Caco-2 (cell line): ENCODE results near the gene BIN2. TPM values are rescaled to one million over a fixed set of nuclear protein-coding genes. Genes with fewer than 3 reads are reported as not detected.

Experiments
- BruUV-seq: library from RNA; stranded (reverse); fragments of 400-500 nt; replicated peaks from 2 replicates; lab custom pipeline; 2021; lab: Mats Ljungman, UMichigan
- CTCF ChIA-PET: fragments of 300-600 bp; sonication (Branson Sonifier 250); formaldehyde crosslinking; loops from one replicate; lab custom pipeline; 2022; ENCODE audit warnings: antibody characterized with exemption; lab: Charles Lee
- POLR2A ChIA-PET: fragments of 300-600 bp; sonication (Branson Sonifier 250); formaldehyde crosslinking; loops from one replicate; lab custom pipeline; 2022; ENCODE audit warnings: antibody characterized with exemption; lab: Charles Lee
- DNase-seq, 2 experiments: peaks; one replicate each; pipeline versions ENCODE4 v3.0.0 to v3.0.0-alpha.2; 2020 to 2022
- H3K27me3 ChIP-seq: replicated peaks from 2 replicates; pipeline ENCODE4 v1.6.0; 2011; ENCODE audit warnings: low read length; ENCODE audit not compliant: control insufficient read depth, insufficient read depth
- H3K36me3 ChIP-seq: 2 replicates; pipeline ENCODE4 v1.5.1; 2011; ENCODE audit warnings: low read length; ENCODE audit not compliant: control insufficient read depth, insufficient read depth
- H3K4me1 ChIP-seq: fragments of 250-450 bp; sonication (Bioruptor Pico); 2 replicates; pipeline ENCODE4 v1.5.1; 2020; ENCODE audit warnings: mild to moderate bottlenecking
- H3K4me3 ChIP-seq: 2 replicates; pipeline ENCODE4 v1.5.1; 2011; ENCODE audit warnings: low read depth, mild to moderate bottlenecking, control low read depth, low read length
- H3K9me3 ChIP-seq: fragments of 250-450 bp; sonication (Bioruptor Pico); 2 replicates; pipeline ENCODE4 v1.5.1; 2020; ENCODE audit warnings: mild to moderate bottlenecking, moderate library complexity
- H3K27ac Mint-ChIP-seq: one replicate; pipeline ENCODE4 v1.8.0; 2022; ENCODE audit warnings: mixed read lengths; ENCODE audit not compliant: unreplicated experiment
- H3K27me3 Mint-ChIP-seq: one replicate; pipeline ENCODE4 v1.8.0; 2022; ENCODE audit warnings: mixed read lengths; ENCODE audit not compliant: insufficient read depth, unreplicated experiment
- H3K36me3 Mint-ChIP-seq: one replicate; pipeline ENCODE4 v1.8.0; 2022; ENCODE audit warnings: mild to moderate bottlenecking, mixed read lengths; ENCODE audit not compliant: insufficient read depth, unreplicated experiment
- H3K4me1 Mint-ChIP-seq: one replicate; pipeline ENCODE4 v1.8.0; 2022; ENCODE audit warnings: low read depth, mixed read lengths; ENCODE audit not compliant: unreplicated experiment
- H3K4me3 Mint-ChIP-seq: one replicate; pipeline ENCODE4 v1.8.0; 2022; ENCODE audit warnings: mild to moderate bottlenecking, moderate library complexity, mixed read lengths; ENCODE audit not compliant: unreplicated experiment
- H3K9me3 Mint-ChIP-seq: one replicate; pipeline ENCODE4 v1.8.0; 2022; ENCODE audit warnings: mixed read lengths; ENCODE audit not compliant: unreplicated experiment
- intact Hi-C: fragments of 100-400 bp; cut with micrococcal nuclease; formaldehyde crosslinking; loops from one replicate; pipeline ENCODE4 v1.10.0; 2022; ENCODE audit not compliant: unreplicated experiment
- total RNA-seq: library from RNA; stranded (reverse); gene quantifications from 2 replicates; pipeline ENCODE4 v1.2.3, GENCODE V29; 2022
- TF ChIP-seq, protein P1 (sequence below), 2 experiments: fragments of 200-600 bp in 1 of 2; IDR thresholded peaks; 1 replicate in 1 of 2; 2 replicates in 1 of 2; pipeline versions ENCODE4 v1.5.1 to v1.8.0; 2011 to 2022; ENCODE audit warnings: antibody characterized with exemption in 1 of 2, control low read depth in 1 of 2, inconsistent platforms in 1 of 2, low read depth in 1 of 2, low read length in 1 of 2, mild to moderate bottlenecking in 1 of 2, moderate library complexity in 1 of 2; ENCODE audit not compliant: insufficient read depth in 1 of 2, severe bottlenecking in 1 of 2, unreplicated experiment in 1 of 2

Gene BIN2
- total RNA-seq, 1 experiment from 2014 or later, result 0.18 TPM

DNA sequence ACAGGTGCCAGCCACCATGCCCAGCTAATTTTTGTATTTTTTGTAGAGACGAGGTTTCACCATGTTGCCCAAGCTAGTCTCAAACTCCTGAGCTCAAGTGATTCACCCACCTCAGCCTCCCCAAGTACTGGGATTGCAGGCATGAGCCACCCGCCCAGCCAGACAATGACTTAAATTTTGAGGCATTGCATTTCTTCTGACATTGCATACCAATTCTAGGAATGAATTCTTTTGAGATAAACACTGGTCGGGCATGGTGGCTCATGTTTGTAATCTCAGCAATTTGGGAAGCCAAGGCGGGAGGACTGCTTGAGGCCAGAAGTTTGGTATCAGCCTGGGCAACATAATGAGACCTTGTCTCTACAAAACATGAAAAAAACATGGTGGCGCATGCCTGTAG is 25.1 kb upstream of the BIN2 start:
- Mint-ChIP-seq H3K27ac (no peak overlapping the region), H3K9me3 (no peaks in the 10 kb centered on the region), H3K4me1 (peaks cover 15% of the 10 kb centered on the region), H3K36me3 (peaks cover 24% of the 10 kb centered on the region), H3K4me3 (no peak overlapping the region), H3K27me3 (no peaks in the 10 kb centered on the region)
- no TSS peak for BruUV-seq
- no peak for DNase-seq
- ChIA-PET POLR2A (no interaction called here), CTCF (interaction anchor here (0.6 to 4.1 kb wide), 4 partner anchors 8 to 1550 kb away, joined by 3 to 19 read pairs (median 8); partner anchors contain the start of gene SMAGP)
- 0 out of 2 replicates have a peak, but pooled peaks cover 10% of the 10 kb centered on the region for H3K4me1 ChIP-seq
- TF ChIP-seq, protein P1, sequence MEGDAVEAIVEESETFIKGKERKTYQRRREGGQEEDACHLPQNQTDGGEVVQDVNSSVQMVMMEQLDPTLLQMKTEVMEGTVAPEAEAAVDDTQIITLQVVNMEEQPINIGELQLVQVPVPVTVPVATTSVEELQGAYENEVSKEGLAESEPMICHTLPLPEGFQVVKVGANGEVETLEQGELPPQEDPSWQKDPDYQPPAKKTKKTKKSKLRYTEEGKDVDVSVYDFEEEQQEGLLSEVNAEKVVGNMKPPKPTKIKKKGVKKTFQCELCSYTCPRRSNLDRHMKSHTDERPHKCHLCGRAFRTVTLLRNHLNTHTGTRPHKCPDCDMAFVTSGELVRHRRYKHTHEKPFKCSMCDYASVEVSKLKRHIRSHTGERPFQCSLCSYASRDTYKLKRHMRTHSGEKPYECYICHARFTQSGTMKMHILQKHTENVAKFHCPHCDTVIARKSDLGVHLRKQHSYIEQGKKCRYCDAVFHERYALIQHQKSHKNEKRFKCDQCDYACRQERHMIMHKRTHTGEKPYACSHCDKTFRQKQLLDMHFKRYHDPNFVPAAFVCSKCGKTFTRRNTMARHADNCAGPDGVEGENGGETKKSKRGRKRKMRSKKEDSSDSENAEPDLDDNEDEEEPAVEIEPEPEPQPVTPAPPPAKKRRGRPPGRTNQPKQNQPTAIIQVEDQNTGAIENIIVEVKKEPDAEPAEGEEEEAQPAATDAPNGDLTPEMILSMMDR (IDR thresholded peaks at IDR 0.05; ENCODE audit: insufficient read depth in 1 of 2, low read depth in 1 of 2, low read length in 1 of 2, severe bottlenecking in 1 of 2, unreplicated experiment in 1 of 2), result no peak
- H3K27me3 ChIP-seq, result no peaks in the 10 kb centered on the region
- intact Hi-C loops, result loop anchor here (10.0 kb wide), 1 partner anchor 524 kb away; no protein-coding TSS in a partner anchor
- H3K9me3 ChIP-seq, result no peaks in the 10 kb centered on the region
- no peak overlapping the region for H3K4me3 ChIP-seq
- H3K36me3 ChIP-seq, result no peaks in the 10 kb centered on the region

DNA sequence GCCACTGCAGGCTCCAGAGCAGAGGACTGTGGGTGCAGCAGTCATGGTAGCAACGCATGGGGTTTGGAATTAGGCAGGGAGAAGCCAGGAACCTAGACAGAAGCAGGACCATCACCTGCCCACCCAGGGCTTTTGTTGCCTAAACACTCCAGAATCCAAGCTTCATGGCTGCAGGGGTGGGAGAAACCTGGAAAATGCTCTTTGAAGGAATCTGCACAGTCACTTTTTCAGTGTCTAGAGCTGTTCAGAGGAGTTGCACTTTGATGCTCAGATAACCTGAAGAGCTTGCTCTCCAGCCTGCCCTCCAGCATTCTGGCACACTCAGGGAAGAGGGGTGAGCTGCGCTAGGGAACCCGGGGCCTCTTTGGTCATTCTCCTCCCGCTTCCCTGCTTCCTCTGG is 24.1 kb upstream of the BIN2 start:
- Mint-ChIP-seq H3K36me3 (peaks cover 18% of the 10 kb centered on the region), H3K27me3 (no peaks in the 10 kb centered on the region), H3K9me3 (no peaks in the 10 kb centered on the region), H3K4me3 (no peak overlapping the region), H3K4me1 (peaks cover 22% of the 10 kb centered on the region), H3K27ac (no peak overlapping the region)
- TF ChIP-seq, protein P1 (IDR thresholded peaks at IDR 0.05; ENCODE audit: insufficient read depth in 1 of 2, low read depth in 1 of 2, low read length in 1 of 2, severe bottlenecking in 1 of 2, unreplicated experiment in 1 of 2), result no peak
- Histone ChIP-seq H3K4me1 (peaks cover 15% of the 10 kb centered on the region; the same call in 1 of the 2 replicates), H3K27me3 (no peaks in the 10 kb centered on the region), H3K36me3 (no peaks in the 10 kb centered on the region; the same call in 1 of the 2 replicates), H3K9me3 (no peaks in the 10 kb centered on the region), H3K4me3 (no peak overlapping the region)
- intact Hi-C loops, result loop anchor here (10.0 kb wide), 1 partner anchor 523 kb away; no protein-coding TSS in a partner anchor
- ChIA-PET POLR2A (no interaction called here), CTCF (interaction anchor here (1.1 to 4.1 kb wide), 2 partner anchors 30 to 78 kb away, joined by 3 to 19 read pairs; partner anchors contain the start of gene SMAGP)
- BruUV-seq, result no TSS peak
- DNase-seq, result peak in 1 of 2 experiments; percentile 42

DNA sequence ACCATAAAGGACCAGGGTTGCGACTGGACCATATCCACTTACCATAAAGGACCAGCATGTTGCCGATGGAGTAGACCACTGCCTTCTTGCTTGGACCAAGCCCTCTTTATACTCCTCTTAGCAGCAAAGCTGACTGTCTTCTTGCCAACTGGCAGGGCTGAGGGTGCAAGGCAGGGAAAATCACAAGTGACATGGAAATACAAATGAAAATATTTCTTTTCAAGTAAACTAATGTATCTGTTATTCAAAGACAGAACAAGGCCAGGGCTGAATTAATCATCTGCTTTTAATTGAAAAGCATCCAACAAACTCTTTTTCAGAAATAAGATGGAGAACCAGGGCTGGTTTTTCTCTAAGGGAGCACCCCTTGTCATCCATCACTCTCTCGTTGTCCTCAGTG is 22.6 kb upstream of the BIN2 start, which contains the start of gene CELA1:
Gene CELA1 (minus strand): TSS at position 99 of the 400 bp plus-strand sequence. CDS start 41 bp downstream, at position 58.
- H3K4me3 Mint-ChIP-seq, result no peak within 1 kb of the TSS
- no peak within 1 kb of the TSS for H3K27ac Mint-ChIP-seq
- POLR2A ChIA-PET, result no interaction called here
- CTCF ChIA-PET, result no interaction called here
- no peak within 1 kb of the TSS for H3K4me3 ChIP-seq
- BruUV-seq, result no TSS peak
- peaks cover 8% of the 10 kb centered on the region for H3K36me3 Mint-ChIP-seq
- no peak for DNase-seq
- intact Hi-C loops, result loop anchor here (10.0 kb wide), 1 partner anchor 522 kb away; no protein-coding TSS in a partner anchor
- peaks cover 11% of the 10 kb centered on the region; the same call in 1 of the 2 replicates for H3K4me1 ChIP-seq
- no peaks in the 10 kb centered on the region for H3K9me3 Mint-ChIP-seq
- TF ChIP-seq, protein P1 (IDR thresholded peaks at IDR 0.05; ENCODE audit: insufficient read depth in 1 of 2, low read depth in 1 of 2, low read length in 1 of 2, severe bottlenecking in 1 of 2, unreplicated experiment in 1 of 2), result no peak
- H3K27me3 ChIP-seq, result no peaks in the 10 kb centered on the region
- H3K9me3 ChIP-seq, result no peaks in the 10 kb centered on the region
- peaks cover 18% of the 10 kb centered on the region for H3K4me1 Mint-ChIP-seq
- no peaks in the 10 kb centered on the region; the same call in 1 of the 2 replicates for H3K36me3 ChIP-seq
- no peaks in the 10 kb centered on the region for H3K27me3 Mint-ChIP-seq
